Measurements from ENCODE around the gene NCKIPSD. TPM values are rescaled to one million over a fixed set of nuclear protein-coding genes. Genes with fewer than 3 reads are reported as not detected.
A peak's percentile ranks its signal among the peaks of the same experiment; 100 is the strongest.

The NCKIPSD gene
- polyA plus RNA-seq, 3 donors: 4.2 to 14.8 (median 4.3) TPM

DNA sequence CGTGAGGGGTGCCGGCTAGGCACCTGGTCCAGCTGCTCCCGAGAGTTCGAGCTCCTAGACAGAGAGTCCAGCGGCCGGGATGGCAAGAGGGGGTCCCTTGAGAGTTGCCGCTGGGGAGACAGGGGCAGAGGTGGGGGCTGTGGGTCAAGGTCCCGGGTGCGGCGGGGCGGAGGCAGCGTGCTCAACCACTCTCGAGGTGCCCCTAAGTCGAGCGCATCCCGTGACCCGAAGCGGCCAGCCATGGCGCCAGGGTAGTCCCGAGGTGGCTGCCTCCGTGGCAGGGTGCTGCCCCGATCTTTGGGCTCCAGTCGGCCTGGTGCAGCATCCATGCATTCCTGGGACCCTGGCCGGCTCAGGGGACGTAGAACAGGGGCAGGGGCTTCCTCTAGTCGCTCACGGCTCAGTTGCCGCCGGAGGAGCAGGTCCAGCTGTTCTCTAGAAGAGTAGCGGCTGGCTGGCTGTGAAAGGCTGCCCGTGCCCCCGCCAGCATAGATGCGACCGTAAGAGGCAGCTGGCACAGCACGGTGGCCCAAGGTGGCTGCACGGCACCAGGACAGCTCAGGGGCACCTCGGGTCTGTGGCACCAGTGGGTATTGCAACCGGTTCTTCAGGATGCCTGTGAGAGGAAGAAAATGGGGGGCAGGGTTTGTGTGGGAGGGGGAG lies 45.6 kb downstream of the NCKIPSD start:
- Histone ChIP-seq H3K27me3 (ENCODE audit: control insufficient read depth in 2 of 2, insufficient read depth in 2 of 2, low read length in 2 of 2) (no peaks in the 10 kb centered on the region), H3K9ac (ENCODE audit: insufficient read depth, low read length, poor library complexity, severe bottlenecking) (no peak overlapping the region), H3K27ac (ENCODE audit: low read depth in 1 of 2, low read length in 2 of 2) (no peak overlapping the region), H2AFZ (ENCODE audit: insufficient read depth, low read depth, low read length, poor library complexity, severe bottlenecking) (no peak overlapping the region), H3K79me2 (ENCODE audit: insufficient read depth, low read length) (peaks cover 1% of the 10 kb centered on the region), H3K4me1 (ENCODE audit: control insufficient read depth in 1 of 2, insufficient read depth in 2 of 2, low read length in 2 of 2) (peaks cover 10 to 13% of the 10 kb centered on the region in 2 donors), H4K20me1 (ENCODE audit: insufficient read depth, low read length) (no peaks in the 10 kb centered on the region), H3K9me3 (replicated peaks in 1 of 2; ENCODE audit: control insufficient read depth in 1 of 2, insufficient read depth in 1 of 2, low read length in 2 of 2) (no peaks in the 10 kb centered on the region), H3K4me2 (replicated peaks; ENCODE audit: extremely low read depth, low read length, poor library complexity, severe bottlenecking) (no peak overlapping the region), H3K4me3 (replicated peaks in 1 of 3; ENCODE audit: low read depth in 2 of 3, low read length in 3 of 3) (no peak overlapping the region), H3K36me3 (replicated peaks in 1 of 2; ENCODE audit: control insufficient read depth in 1 of 2, insufficient read depth in 2 of 2, low read length in 2 of 2) (no peaks in the 10 kb centered on the region)
- Mint-ChIP-seq H3K4me1 (peaks cover 8% of the 10 kb centered on the region), H3K9me3 (no peaks in the 10 kb centered on the region), H3K36me3 (no peaks in the 10 kb centered on the region), H3K27ac (no peak overlapping the region), H3K4me3 (no peak overlapping the region), H3K27me3 (ENCODE audit: low read depth in 3 of 3) (peaks cover 2 to 5% (median 2%) of the 10 kb centered on the region in 3 donors)
- TF ChIP-seq CTCF (IDR thresholded peaks at IDR 0.05): no peak
- intact Hi-C loops (cut with micrococcal nuclease): loop anchor here (10.0 kb wide), 1 partner anchor 175 kb away; a partner anchor contains a TSS
- DNase-seq: no peak
- WGBS (ENCODE audit: insufficient coverage): 96% methylated on average over 38 of the region's 38 CpGs

DNA sequence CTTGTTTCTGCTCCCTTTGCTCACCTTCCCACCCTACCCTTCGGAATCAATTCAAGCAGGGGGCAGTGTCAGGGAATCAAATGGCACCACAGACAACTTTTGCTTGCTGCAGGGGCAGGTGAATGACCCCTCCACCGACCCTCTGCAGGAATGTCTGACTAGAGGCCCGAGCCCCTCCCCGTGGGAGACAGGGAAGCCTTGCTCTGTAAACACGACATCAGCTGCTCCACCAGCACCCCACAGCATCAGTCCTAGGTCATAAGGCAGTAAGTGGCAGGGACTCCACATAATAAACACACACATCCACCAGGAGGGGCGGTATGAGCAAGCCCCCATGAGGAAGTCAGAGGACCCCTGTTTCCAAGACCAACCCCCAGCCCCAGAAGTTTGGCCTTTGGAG lies 48.4 kb downstream of the NCKIPSD start:
- H3K4me1 ChIP-seq (ENCODE audit: control insufficient read depth in 1 of 2, insufficient read depth in 2 of 2, low read length in 2 of 2): peaks cover 21 to 32% of the 10 kb centered on the region in 2 donors
- H2AFZ ChIP-seq (ENCODE audit: insufficient read depth, low read depth, low read length, poor library complexity, severe bottlenecking): no peak overlapping the region
- no peak for DNase-seq
- WGBS (ENCODE audit: insufficient coverage): 96% methylated on average over 6 of the region's 6 CpGs
- H3K79me2 ChIP-seq (ENCODE audit: insufficient read depth, low read length): peaks cover 19% of the 10 kb centered on the region
- intact Hi-C loops (cut with micrococcal nuclease): loop anchor here (10.0 kb wide), 1 partner anchor 173 kb away; a partner anchor contains a TSS
- Mint-ChIP-seq H3K27ac (peak overlapping the region in 1 of 7 donors; percentile 10), H3K4me3 (no peak overlapping the region), H3K9me3 (no peaks in the 10 kb centered on the region), H3K36me3 (peaks cover 4 to 12% of the 10 kb centered on the region in 2 donors), H3K27me3 (ENCODE audit: low read depth in 3 of 3) (peaks cover 2 to 5% (median 2%) of the 10 kb centered on the region in 3 donors), H3K4me1 (peaks cover 23% of the 10 kb centered on the region)
- no peak overlapping the region for H3K9ac ChIP-seq (ENCODE audit: insufficient read depth, low read length, poor library complexity, severe bottlenecking)
- H3K27ac ChIP-seq (ENCODE audit: low read depth in 1 of 2, low read length in 2 of 2): no peak overlapping the region
- peaks cover 16% of the 10 kb centered on the region for H4K20me1 ChIP-seq (ENCODE audit: insufficient read depth, low read length)
- H3K4me3 ChIP-seq (replicated peaks in 1 of 3; ENCODE audit: low read depth in 2 of 3, low read length in 3 of 3): no peak overlapping the region
- H3K36me3 ChIP-seq (replicated peaks in 1 of 2; ENCODE audit: control insufficient read depth in 1 of 2, insufficient read depth in 2 of 2, low read length in 2 of 2): peaks cover 12 to 14% of the 10 kb centered on the region in 2 donors
- no peak for TF ChIP-seq CTCF (IDR thresholded peaks at IDR 0.05)
- H3K4me2 ChIP-seq (replicated peaks; ENCODE audit: extremely low read depth, low read length, poor library complexity, severe bottlenecking): no peak overlapping the region
- H3K9me3 ChIP-seq (replicated peaks in 1 of 2; ENCODE audit: control insufficient read depth in 1 of 2, insufficient read depth in 1 of 2, low read length in 2 of 2): no peaks in the 10 kb centered on the region
- H3K27me3 ChIP-seq (ENCODE audit: control insufficient read depth in 2 of 2, insufficient read depth in 2 of 2, low read length in 2 of 2): no peaks in the 10 kb centered on the region

Measured in CD14-positive monocyte (primary cell).